ENCODE results near the gene EFCAB12. TPM values are rescaled to one million over a fixed set of nuclear protein-coding genes. Genes with fewer than 3 reads are reported as not detected.

The EFCAB12 gene
- total RNA-seq, 4 donors from 2014 or later, result not detected

GRCh38 chr3:129375099-129375498 lies 53.3 kb downstream of the EFCAB12 start:
- H3K4me3 ChIP-seq, result no peak overlapping the region
- in situ Hi-C loops (cut with MboI; ENCODE audit: low sequenced_read_pairs in 4 of 4), result no loop called here
- H3K36me3 ChIP-seq, result no peaks in the 10 kb centered on the region
- no peak overlapping the region for H3K27ac ChIP-seq
- no peaks in the 10 kb centered on the region for H3K27me3 ChIP-seq
- no peak for TF ChIP-seq CTCF (IDR thresholded peaks at IDR 0.05 in 4 of 5, conservative IDR thresholded peaks at IDR 0.05 in 1 of 5)
- no peak for TF ChIP-seq POLR2A (IDR thresholded peaks at IDR 0.05)
- DNase-seq, result no peak
- peaks cover 0 to 3% of the 10 kb centered on the region in 2 donors for H3K4me1 ChIP-seq
- H3K9me3 ChIP-seq, result no peaks in the 10 kb centered on the region
- intact Hi-C loops (cut with DNase I; ENCODE audit: low total_unique reads), result no loop called here
- ATAC-seq, result no peak

- no peak for ATAC-seq
These were observed 57.2 kb downstream of the EFCAB12 start for GRCh38 chr3:129371041-129371826.

GRCh38 chr3:129370248-129370964 lies 58.0 kb downstream of the EFCAB12 start:
- ATAC-seq, result no peak
- DNase-seq, result no peak
- Histone ChIP-seq H3K27ac (no peak overlapping the region), H3K4me1 (no peaks in the 10 kb centered on the region), H3K9me3 (no peaks in the 10 kb centered on the region), H3K4me3 (no peak overlapping the region), H3K27me3 (peaks cover 0 to 5% (median 0%) of the 10 kb centered on the region in 3 donors), H3K36me3 (no peaks in the 10 kb centered on the region)
- intact Hi-C loops (cut with DNase I; ENCODE audit: low total_unique reads) (no loop called here), in situ Hi-C loops (cut with MboI; ENCODE audit: low sequenced_read_pairs in 4 of 4) (no loop called here)
- TF ChIP-seq POLR2A (IDR thresholded peaks at IDR 0.05), result no peak
- no peak for TF ChIP-seq CTCF (IDR thresholded peaks at IDR 0.05 in 4 of 5, conservative IDR thresholded peaks at IDR 0.05 in 1 of 5)

More at GRCh38 chr3:129371041-129371826, 57.2 kb downstream of the EFCAB12 start:
- in situ Hi-C loops (cut with MboI; ENCODE audit: low sequenced_read_pairs in 4 of 4), result no loop called here
- Histone ChIP-seq H3K4me3 (no peak overlapping the region), H3K27ac (no peak overlapping the region), H3K4me1 (no peaks in the 10 kb centered on the region), H3K9me3 (no peaks in the 10 kb centered on the region), H3K27me3 (peaks cover 0 to 5% (median 0%) of the 10 kb centered on the region in 3 donors), H3K36me3 (no peaks in the 10 kb centered on the region)
- TF ChIP-seq CTCF (IDR thresholded peaks at IDR 0.05 in 4 of 5, conservative IDR thresholded peaks at IDR 0.05 in 1 of 5) (no peak), POLR2A (IDR thresholded peaks at IDR 0.05) (no peak)
- intact Hi-C loops (cut with DNase I; ENCODE audit: low total_unique reads), result no loop called here
- no peak for DNase-seq

- in situ Hi-C loops (cut with MboI; ENCODE audit: low sequenced_read_pairs in 4 of 4), result no loop called here
- Histone ChIP-seq H3K27me3 (peaks cover 0 to 5% (median 0%) of the 10 kb centered on the region in 3 donors), H3K4me1 (no peaks in the 10 kb centered on the region), H3K27ac (no peak overlapping the region), H3K36me3 (no peaks in the 10 kb centered on the region), H3K4me3 (no peak overlapping the region), H3K9me3 (no peaks in the 10 kb centered on the region)
- intact Hi-C loops (cut with DNase I; ENCODE audit: low total_unique reads), result no loop called here
- no peak for TF ChIP-seq CTCF (IDR thresholded peaks at IDR 0.05 in 4 of 5, conservative IDR thresholded peaks at IDR 0.05 in 1 of 5)
- no peak for TF ChIP-seq POLR2A (IDR thresholded peaks at IDR 0.05)
- DNase-seq (no peak), ATAC-seq (no peak)
These were observed 58.7 kb downstream of the EFCAB12 start for GRCh38 chr3:129369711-129370110.

Data from gastrocnemius medialis (tissue), 4 donors.